HG03039 (cell line): ENCODE results near the gene C1QTNF1.

Source experiments
- ATAC-seq: cut with Tn5 transposase; IDR thresholded peaks from one replicate; pipeline ENCODE4 v1.9.1; 2021; ENCODE audit warnings: mild to moderate bottlenecking, moderate library complexity; ENCODE audit not compliant: unreplicated experiment

C1QTNF1 gene

GRCh38 chr17:79078476-79079190 lies 54.7 kb downstream of the C1QTNF1 start:
- ATAC-seq: no peak

- ATAC-seq: no peak
Measured at GRCh38 chr17:79079421-79080200, 55.6 kb downstream of the C1QTNF1 start.

DNA sequence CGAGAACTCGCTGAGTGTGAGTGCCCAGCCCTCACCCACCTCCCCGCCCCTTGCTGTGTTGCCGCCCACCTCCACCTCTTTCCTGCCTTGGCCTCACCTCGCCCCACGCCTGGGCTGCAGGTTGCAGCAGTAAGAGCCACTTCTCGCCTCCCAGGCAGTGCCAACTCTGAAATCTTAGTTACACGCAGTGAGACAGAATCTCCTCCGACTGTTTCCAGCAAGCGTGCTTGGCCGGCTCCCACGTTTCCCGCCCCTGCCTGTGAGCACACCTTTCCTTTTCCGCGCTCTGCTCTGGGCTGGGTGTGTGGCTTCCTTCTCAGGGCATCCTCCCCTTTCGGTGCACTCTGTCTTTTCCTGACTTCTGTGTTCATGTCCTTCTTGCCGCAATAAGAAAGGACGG lies 56.4 kb downstream of the C1QTNF1 start:
- no peak for ATAC-seq

DNA sequence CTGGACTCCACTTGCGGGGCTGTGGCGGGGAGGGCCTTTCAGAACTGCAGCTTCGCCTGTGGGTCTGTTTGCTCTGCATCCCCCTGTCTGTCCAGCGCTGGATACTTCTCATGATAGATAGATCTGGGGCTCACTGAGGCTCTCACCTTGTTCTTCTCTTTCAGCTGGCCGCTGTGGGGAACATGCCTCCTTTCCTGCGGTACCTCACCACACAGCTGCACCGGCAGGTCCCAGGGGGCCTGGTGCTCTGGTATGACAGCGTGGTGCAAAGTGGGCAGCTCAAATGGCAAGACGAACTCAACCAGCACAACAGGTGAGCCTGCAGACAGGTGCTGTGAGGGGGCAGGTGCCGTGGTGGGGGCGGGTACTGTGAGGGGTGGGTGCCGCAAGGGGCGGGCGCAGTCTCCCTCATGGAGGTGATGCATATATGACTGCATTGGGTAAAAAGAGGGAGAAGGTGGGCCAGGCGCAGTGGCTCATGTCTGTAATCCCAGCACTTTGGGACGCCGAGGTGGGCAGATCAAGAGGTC lies 56.9 kb downstream of the C1QTNF1 start:
- ATAC-seq: no peak

DNA sequence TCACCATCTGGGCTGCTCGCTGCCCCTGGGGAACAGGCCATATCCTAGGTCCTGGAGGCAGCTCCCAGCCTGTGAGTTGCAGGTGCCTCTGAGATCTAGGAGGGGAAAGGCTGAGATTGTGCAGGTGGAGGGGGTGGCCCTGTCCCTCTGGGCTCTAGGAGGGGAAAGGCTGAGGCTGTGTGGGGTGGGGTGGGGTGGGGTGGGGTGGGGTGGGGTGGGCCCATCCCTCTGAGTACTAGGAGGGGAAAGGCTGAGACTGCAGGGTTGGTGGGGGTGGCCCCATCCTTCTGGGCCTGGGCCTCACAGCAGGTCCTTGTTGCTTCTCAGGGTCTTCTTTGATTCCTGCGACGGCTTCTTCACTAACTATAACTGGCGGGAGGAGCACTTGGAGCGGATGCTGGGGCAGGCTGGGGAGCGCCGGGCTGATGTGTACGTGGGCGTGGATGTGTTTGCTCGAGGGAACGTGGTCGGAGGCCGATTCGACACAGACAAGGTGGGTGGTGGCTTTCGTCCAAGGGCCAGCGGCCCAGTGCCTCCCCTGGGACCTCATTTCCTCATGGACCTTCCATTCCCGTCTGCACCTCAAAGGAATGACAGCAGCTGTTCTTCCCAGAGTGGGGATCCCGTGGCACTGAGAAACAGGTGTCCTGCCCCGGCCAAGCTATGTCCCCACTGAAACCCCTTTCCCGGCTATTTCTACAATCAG lies 57.8 kb downstream of the C1QTNF1 start:
- no peak for ATAC-seq

- ATAC-seq: no peak
Measured at GRCh38 chr17:79082311-79083190, 58.6 kb downstream of the C1QTNF1 start.

- no peak for ATAC-seq
Measured at GRCh38 chr17:79083191-79083971, 59.4 kb downstream of the C1QTNF1 start.

GRCh38 chr17:79084291-79085153 lies 60.6 kb downstream of the C1QTNF1 start:
- ATAC-seq: no peak

DNA sequence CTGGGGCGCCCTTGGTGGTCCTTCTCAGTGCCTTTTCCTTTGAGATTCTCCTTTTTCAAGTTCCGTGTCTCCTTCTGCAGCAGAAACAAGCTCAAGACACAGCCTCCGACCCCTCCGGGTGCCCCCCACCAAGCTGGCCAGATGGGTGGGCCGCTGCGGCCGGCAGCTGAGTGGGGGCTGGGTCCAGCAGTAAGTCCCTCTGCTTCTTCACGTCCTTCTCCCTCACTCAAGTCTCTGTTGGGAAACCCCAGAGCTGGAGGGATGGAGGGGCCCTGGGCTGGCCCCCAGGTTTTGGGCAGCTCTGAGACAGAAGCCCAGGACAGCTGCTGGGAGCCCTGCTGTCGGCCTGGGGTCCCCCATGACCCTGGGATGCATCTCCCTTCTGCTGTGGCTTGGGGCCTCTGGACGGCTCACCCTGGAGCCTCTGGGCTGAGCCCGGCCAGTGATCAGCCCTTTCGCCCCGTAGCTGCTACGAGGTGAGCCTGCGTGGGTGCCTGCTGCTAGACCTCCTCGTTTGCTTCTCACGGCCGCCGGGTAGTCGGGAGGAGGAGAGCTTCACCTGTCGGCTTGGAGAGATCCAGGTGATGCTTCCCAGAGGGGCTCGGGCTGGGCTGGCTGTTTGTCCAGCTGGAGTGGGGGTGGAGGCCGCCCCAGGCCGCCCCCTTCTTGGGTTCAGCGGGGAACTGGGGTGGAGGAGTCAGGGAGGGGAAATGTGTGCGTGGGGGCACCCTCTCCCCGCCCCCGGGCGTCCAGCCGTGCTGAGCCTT lies 61.4 kb downstream of the C1QTNF1 start:
- ATAC-seq: no peak

DNA sequence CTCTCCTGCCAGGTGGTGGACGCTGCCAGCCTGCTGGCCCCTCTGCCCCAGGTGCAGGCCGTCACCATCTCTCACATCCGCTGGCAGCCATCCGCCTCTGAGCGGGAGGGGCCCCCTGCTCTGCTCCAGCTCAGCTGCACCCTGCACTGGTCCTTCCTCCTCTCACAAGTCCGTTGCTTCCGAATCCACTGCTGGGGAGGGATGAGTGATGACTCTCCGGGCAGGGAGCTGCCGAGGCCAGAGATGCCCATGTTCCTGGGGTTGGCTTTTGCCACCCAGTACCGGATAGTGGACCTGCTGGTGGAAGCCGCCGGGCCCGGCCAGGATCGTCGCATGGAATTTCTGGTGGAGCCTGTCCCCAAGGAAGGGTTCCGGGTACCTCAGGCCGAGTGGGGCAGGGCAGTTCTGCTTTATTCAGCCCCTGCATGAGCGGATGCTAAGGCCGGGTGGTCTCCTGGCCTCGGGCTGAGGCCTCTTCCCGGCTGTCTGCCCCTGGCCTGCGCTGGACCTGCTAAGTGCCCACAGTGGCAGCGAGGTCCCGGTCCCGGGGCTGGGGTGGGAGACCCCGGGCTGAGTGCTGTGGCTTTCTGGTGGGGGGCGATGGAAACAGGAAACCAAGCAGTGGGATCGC lies 62.1 kb downstream of the C1QTNF1 start:
- no peak for ATAC-seq

GRCh38 chr17:79086609-79087427 lies 62.8 kb downstream of the C1QTNF1 start:
- no peak for ATAC-seq

DNA sequence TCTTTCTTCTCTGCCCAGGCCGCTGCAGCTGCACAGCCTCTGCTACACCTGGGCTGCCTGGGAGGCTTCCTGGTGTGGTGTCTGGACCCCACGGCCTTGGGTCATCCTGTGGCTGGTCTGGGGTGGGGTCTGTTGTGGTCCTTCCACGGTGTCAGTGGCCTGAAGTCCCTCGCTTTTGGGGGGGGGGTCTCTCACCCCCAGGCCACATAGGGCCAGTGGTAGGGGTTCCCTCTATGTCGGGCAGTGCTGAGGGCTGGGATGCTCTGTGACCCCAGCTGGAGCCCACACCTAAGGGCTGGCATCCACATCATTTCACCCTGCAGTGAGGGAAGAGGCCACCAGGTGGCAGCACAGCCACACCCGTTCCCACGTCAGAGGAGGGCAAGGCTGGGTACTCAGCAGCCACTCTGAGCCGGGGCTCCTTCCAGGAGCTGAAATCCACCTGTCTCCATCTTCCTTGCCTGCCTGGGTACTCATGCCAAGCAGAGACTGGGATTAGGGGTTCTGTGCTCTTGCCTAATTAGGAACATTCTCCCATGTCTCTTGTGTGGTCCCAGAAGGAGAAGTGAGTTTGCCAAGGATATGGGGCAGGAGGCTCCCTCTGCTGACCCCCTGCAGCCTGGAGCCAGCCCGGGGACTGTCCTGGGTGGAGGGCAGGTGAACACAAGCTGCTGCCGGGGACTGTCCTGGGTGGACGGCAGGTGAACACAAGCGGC lies 63.6 kb downstream of the C1QTNF1 start:
- ATAC-seq: no peak

DNA sequence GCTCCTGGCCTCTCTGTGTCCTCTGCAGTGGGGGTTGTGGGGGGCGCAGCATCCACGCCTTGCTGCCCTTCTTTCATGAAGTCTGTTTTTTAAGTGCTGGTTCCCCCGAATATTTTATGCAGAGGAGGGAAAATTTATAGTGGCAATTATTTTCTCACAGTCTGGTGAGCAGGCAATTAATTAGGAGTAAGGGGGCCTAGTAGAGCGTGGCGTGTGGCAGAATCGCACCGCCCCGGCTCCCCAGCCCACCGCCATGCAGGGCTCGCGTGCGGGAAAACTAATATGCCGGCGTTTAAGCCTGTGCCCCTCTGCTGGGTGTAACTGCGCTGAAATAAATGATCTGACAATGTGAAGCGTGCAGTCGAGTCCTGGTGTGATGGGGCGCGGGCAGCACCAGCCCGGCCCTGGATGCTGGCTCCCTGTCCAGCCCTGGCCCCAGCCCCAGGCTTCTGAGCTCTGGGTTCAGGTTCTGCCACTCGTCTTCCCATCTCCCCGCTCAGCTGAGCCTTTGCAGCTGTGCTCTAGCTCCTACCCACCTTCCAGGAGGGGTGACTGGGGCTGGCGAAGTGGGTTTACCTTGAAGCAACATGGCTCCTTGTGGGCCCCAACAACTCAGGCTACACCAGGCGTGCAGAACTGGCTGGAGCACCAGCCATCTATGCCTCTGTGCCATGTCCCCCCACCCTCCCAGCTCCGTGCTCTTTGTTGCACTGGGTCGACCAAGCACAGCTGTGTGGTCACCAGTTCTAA lies 64.5 kb downstream of the C1QTNF1 start:
- ATAC-seq: no peak

GRCh38 chr17:79088997-79089328 lies 65.0 kb downstream of the C1QTNF1 start:
- ATAC-seq: no peak

DNA sequence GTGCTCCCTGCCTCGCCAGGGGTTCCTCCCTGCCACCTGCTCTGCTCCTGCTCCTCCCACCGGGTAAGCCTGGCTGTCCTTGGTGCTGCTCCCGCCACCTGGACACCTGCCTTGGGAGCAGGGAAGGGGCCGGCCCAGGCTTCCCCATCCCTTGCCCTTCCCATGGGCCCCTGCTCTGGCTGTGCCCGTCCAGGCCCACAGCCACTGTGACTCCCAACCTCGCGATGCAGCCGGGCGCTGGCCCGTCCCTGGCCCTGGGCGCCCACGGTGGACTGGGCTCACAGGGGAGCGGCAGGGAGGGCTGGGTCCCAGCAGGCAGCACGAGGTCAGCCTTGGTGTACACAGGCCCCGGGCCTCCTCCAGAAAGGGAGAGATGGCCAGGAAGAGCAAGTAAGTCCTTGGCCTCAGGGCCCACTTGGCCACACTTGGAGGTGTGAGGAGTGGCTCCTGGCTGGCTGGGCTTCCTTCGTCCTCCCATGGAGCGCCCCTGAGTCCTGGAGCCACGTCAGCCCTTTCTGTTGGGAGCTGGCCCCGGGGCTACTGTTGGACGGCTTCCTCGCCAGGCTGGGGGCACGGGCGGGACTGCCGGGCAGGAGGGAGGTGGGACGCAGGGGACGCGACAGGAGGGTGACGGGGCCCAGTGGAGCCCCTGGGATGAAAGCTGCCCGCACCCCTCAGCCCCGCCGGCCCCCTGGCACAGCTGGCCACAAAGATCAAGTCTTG lies 65.9 kb downstream of the C1QTNF1 start:
- ATAC-seq: no peak
